ENCODE results near the gene CCL7. TPM values are rescaled to one million over a fixed set of nuclear protein-coding genes. Genes with fewer than 3 reads are reported as not detected.

Gene CCL7
- polyA plus RNA-seq, 1 donor from 2014 or later: not detected

- Histone ChIP-seq H3F3A (ENCODE audit: insufficient read depth, low read length, poor library complexity, severe bottlenecking) (no peaks in the 10 kb centered on the region), H3K9me3 (ENCODE audit: low read length) (no peaks in the 10 kb centered on the region), H3K27ac (ENCODE audit: low read length) (no peak overlapping the region)
Observed at GRCh38 chr17:34243364-34244320, 26.4 kb upstream of the CCL7 start.

DNA sequence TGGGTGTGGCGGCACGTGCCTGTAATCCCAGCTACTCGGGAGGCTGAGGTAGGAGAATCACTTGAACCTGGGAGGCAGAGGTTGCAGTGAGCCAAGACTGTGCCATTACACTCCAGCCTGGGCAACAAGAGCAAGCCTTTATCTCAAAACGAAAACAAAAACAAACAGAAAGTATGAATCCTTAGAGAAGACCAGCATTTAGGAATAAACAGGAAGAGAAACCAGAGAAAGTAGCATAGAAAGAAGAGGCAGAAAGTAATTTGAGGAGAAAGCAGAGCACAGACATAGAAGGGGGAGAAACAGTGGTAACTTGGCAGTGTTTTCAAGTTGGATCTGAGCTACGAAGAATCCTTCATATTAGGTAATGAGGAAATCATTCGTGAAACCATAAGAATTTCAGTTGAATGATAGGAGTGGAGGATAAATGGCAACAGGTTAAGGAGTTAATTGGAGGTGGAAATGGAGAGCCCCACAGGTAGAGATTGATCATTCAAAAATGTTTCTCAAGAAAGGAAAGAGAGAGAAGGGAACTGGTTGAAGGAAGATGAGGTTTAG is 24.6 kb upstream of the CCL7 start:
- Histone ChIP-seq H3K9me2 (ENCODE audit: insufficient read depth, low read length) (no peaks in the 10 kb centered on the region), H3K4me3 (ENCODE audit: low read length) (no peak overlapping the region), H3K4me2 (ENCODE audit: low read length) (no peak overlapping the region), H3K9me3 (ENCODE audit: low read length) (no peaks in the 10 kb centered on the region), H3K9ac (ENCODE audit: low read length) (no peak overlapping the region), H2AFZ (ENCODE audit: low read depth, low read length) (no peak overlapping the region), H3F3A (ENCODE audit: insufficient read depth, low read length, poor library complexity, severe bottlenecking) (no peaks in the 10 kb centered on the region), H3K36me3 (ENCODE audit: insufficient read depth, low read length) (no peaks in the 10 kb centered on the region), H3K27ac (ENCODE audit: low read length) (no peak overlapping the region), H4K20me1 (ENCODE audit: insufficient read depth) (no peaks in the 10 kb centered on the region), H3K79me2 (replicated peaks; ENCODE audit: insufficient read depth, low read length) (no peaks in the 10 kb centered on the region), H3K27me3 (ENCODE audit: insufficient read depth, low read depth, low read length) (no peaks in the 10 kb centered on the region)
- no peak for TF ChIP-seq SMC3 (conservative IDR thresholded peaks at IDR 0.05; ENCODE audit: poor library complexity)
- no peak for TF ChIP-seq EZH2 (IDR thresholded peaks at IDR 0.05; ENCODE audit: borderline replicate concordance, insufficient read depth, low read length, poor library complexity, severe bottlenecking)
- TF ChIP-seq RAD21 (conservative IDR thresholded peaks at IDR 0.05): no peak
- no peak for TF ChIP-seq EP300 (conservative IDR thresholded peaks at IDR 0.05; ENCODE audit: poor library complexity, severe bottlenecking)
- TF ChIP-seq TAF1 (IDR thresholded peaks at IDR 0.05; ENCODE audit: low read depth): no peak
- no peak for TF ChIP-seq POLR2AphosphoS5 (IDR thresholded peaks at IDR 0.05)
- no peak for TF ChIP-seq MXI1 (conservative IDR thresholded peaks at IDR 0.05; ENCODE audit: poor library complexity, severe bottlenecking)

More at GRCh38 chr17:34243364-34244320, 26.4 kb upstream of the CCL7 start:
- Histone ChIP-seq H3K27me3 (ENCODE audit: insufficient read depth, low read depth, low read length) (no peaks in the 10 kb centered on the region), H4K20me1 (ENCODE audit: insufficient read depth) (no peaks in the 10 kb centered on the region), H3K9ac (ENCODE audit: low read length) (no peak overlapping the region), H3K9me2 (ENCODE audit: insufficient read depth, low read length) (no peaks in the 10 kb centered on the region), H2AFZ (ENCODE audit: low read depth, low read length) (no peak overlapping the region), H3K4me3 (ENCODE audit: low read length) (no peak overlapping the region), H3K4me2 (ENCODE audit: low read length) (no peak overlapping the region), H3K79me2 (replicated peaks; ENCODE audit: insufficient read depth, low read length) (no peaks in the 10 kb centered on the region), H3K36me3 (ENCODE audit: insufficient read depth, low read length) (no peaks in the 10 kb centered on the region)
- no peak for TF ChIP-seq EZH2 (IDR thresholded peaks at IDR 0.05; ENCODE audit: borderline replicate concordance, insufficient read depth, low read length, poor library complexity, severe bottlenecking)
- no peak for TF ChIP-seq CTCF (IDR thresholded peaks at IDR 0.05; ENCODE audit: poor library complexity, severe bottlenecking)
- TF ChIP-seq RAD21 (conservative IDR thresholded peaks at IDR 0.05): no peak
- TF ChIP-seq SMC3 (conservative IDR thresholded peaks at IDR 0.05; ENCODE audit: poor library complexity): no peak
- no peak for TF ChIP-seq TAF1 (IDR thresholded peaks at IDR 0.05; ENCODE audit: low read depth)
- TF ChIP-seq, protein P1, sequence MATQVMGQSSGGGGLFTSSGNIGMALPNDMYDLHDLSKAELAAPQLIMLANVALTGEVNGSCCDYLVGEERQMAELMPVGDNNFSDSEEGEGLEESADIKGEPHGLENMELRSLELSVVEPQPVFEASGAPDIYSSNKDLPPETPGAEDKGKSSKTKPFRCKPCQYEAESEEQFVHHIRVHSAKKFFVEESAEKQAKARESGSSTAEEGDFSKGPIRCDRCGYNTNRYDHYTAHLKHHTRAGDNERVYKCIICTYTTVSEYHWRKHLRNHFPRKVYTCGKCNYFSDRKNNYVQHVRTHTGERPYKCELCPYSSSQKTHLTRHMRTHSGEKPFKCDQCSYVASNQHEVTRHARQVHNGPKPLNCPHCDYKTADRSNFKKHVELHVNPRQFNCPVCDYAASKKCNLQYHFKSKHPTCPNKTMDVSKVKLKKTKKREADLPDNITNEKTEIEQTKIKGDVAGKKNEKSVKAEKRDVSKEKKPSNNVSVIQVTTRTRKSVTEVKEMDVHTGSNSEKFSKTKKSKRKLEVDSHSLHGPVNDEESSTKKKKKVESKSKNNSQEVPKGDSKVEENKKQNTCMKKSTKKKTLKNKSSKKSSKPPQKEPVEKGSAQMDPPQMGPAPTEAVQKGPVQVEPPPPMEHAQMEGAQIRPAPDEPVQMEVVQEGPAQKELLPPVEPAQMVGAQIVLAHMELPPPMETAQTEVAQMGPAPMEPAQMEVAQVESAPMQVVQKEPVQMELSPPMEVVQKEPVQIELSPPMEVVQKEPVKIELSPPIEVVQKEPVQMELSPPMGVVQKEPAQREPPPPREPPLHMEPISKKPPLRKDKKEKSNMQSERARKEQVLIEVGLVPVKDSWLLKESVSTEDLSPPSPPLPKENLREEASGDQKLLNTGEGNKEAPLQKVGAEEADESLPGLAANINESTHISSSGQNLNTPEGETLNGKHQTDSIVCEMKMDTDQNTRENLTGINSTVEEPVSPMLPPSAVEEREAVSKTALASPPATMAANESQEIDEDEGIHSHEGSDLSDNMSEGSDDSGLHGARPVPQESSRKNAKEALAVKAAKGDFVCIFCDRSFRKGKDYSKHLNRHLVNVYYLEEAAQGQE (IDR thresholded peaks at IDR 0.05; ENCODE audit: borderline replicate concordance): no peak
- TF ChIP-seq EP300 (conservative IDR thresholded peaks at IDR 0.05; ENCODE audit: poor library complexity, severe bottlenecking): no peak
- TF ChIP-seq POLR2AphosphoS5 (IDR thresholded peaks at IDR 0.05): no peak
- TF ChIP-seq MXI1 (conservative IDR thresholded peaks at IDR 0.05; ENCODE audit: poor library complexity, severe bottlenecking): no peak

All from neural cell (in vitro differentiated cells).